Loucy (cell line): Measurements from ENCODE around the gene PDK3.

ENCODE experiments used
- H2AFZ ChIP-seq: fragments of 200-600 bp; sonication (generic); 2 replicates; pipeline ENCODE4 v1.6.0; 2016; ENCODE audit warnings: antibody characterized with exemption, mild to moderate bottlenecking, low read length, moderate library complexity
- H3F3A ChIP-seq: fragments of 200-600 bp; 2 replicates; pipeline ENCODE4 v1.6.0; 2016; ENCODE audit warnings: antibody characterized with exemption, low read depth, mild to moderate bottlenecking
- H3K27me3 ChIP-seq: fragments of 200-600 bp; sonication (generic); 2 replicates; pipeline ENCODE4 v1.6.1; 2014; ENCODE audit warnings: low read length, mild to moderate bottlenecking; ENCODE audit not compliant: insufficient read depth, poor library complexity, severe bottlenecking
- H3K36me3 ChIP-seq: fragments of 200-600 bp; sonication (generic); 2 replicates; pipeline ENCODE4 v1.6.1; 2016; ENCODE audit warnings: low read length; ENCODE audit not compliant: insufficient read depth
- H3K4me1 ChIP-seq: fragments of 200-600 bp; sonication (generic); 2 replicates; pipeline ENCODE4 v1.5.1; 2014; ENCODE audit warnings: low read length, mild to moderate bottlenecking; ENCODE audit not compliant: insufficient read depth, poor library complexity, severe bottlenecking
- H3K4me2 ChIP-seq: fragments of 200-600 bp; sonication (generic); 2 replicates; pipeline ENCODE4 v1.6.0; 2014; ENCODE audit warnings: antibody characterized with exemption, low read length, low read depth, mild to moderate bottlenecking; ENCODE audit not compliant: poor library complexity, severe bottlenecking
- H3K4me3 ChIP-seq: fragments of 200-600 bp; sonication (generic); 2 replicates; pipeline ENCODE4 v1.5.1; 2014; ENCODE audit warnings: low read length, mild to moderate bottlenecking, mixed read lengths; ENCODE audit not compliant: poor library complexity, severe bottlenecking
- H3K79me2 ChIP-seq: fragments of 200-600 bp; sonication (generic); 2 replicates; pipeline ENCODE4 v1.6.1; 2014; ENCODE audit warnings: low read length; ENCODE audit not compliant: insufficient read depth
- H3K9ac ChIP-seq: fragments of 200-600 bp; sonication (generic); 2 replicates; pipeline ENCODE4 v1.6.0; 2014; ENCODE audit warnings: mild to moderate bottlenecking, low read depth, low read length, moderate library complexity; ENCODE audit not compliant: poor library complexity, severe bottlenecking
- H3K9me2 ChIP-seq: fragments of 200-600 bp; sonication (generic); replicated peaks from 2 replicates; pipeline ENCODE4 v1.6.1; 2016; ENCODE audit warnings: low read depth, low read length, mixed read lengths
- H3K9me3 ChIP-seq: fragments of 200-600 bp; sonication (generic); 2 replicates; pipeline ENCODE4 v1.6.1; 2014; ENCODE audit warnings: mild to moderate bottlenecking, antibody characterized with exemption, low read length, low read depth; ENCODE audit not compliant: insufficient read depth
- H4K20me1 ChIP-seq: fragments of 200-600 bp; sonication (generic); 2 replicates; pipeline ENCODE4 v1.6.0; 2014; ENCODE audit warnings: antibody characterized with exemption, low read length, mild to moderate bottlenecking; ENCODE audit not compliant: insufficient read depth, poor library complexity, severe bottlenecking
- EZH2phosphoT487 ChIP-seq: fragments of 200-600 bp; IDR thresholded peaks from 2 replicates; pipeline ENCODE4 v1.6.1; 2018; ENCODE audit warnings: antibody characterized with exemption, mild to moderate bottlenecking, moderate library complexity, borderline replicate concordance
- TF ChIP-seq, protein P1 (sequence below): fragments of 200-600 bp; sonication (generic); conservative IDR thresholded peaks from 2 replicates; pipeline ENCODE4 v1.5.1; 2014; ENCODE audit warnings: mild to moderate bottlenecking, antibody characterized with exemption, low read length

The PDK3 gene

DNA sequence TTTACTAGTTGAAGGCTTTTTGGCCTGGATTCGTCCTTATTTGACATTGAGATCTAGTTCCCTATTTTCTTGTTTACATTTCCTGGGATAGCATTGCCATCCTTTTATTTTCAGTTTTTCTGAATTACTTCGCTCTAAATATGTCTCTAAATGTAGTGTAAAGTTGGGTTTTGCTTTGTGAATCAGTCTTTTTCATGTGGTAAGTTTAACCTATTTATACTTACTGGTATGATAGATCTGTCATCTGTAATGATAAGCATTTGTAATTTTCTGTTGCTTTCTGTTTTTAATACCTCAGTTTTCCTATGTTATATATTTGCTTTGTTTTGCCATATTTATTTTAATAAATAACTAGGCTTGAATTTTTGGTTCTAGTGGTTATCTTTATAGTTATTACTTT lies 6.7 kb downstream of the PDK3 start:
- no peak overlapping the region for H2AFZ ChIP-seq
- peak overlapping the region; percentile 67 for H3K4me2 ChIP-seq
- no peaks in the 10 kb centered on the region for H3K27me3 ChIP-seq
- TF ChIP-seq, protein P1, sequence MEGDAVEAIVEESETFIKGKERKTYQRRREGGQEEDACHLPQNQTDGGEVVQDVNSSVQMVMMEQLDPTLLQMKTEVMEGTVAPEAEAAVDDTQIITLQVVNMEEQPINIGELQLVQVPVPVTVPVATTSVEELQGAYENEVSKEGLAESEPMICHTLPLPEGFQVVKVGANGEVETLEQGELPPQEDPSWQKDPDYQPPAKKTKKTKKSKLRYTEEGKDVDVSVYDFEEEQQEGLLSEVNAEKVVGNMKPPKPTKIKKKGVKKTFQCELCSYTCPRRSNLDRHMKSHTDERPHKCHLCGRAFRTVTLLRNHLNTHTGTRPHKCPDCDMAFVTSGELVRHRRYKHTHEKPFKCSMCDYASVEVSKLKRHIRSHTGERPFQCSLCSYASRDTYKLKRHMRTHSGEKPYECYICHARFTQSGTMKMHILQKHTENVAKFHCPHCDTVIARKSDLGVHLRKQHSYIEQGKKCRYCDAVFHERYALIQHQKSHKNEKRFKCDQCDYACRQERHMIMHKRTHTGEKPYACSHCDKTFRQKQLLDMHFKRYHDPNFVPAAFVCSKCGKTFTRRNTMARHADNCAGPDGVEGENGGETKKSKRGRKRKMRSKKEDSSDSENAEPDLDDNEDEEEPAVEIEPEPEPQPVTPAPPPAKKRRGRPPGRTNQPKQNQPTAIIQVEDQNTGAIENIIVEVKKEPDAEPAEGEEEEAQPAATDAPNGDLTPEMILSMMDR: no peak
- no peak for TF ChIP-seq EZH2phosphoT487
- peak overlapping the region; percentile 51 for H3K4me3 ChIP-seq
- no peaks in the 10 kb centered on the region for H3K36me3 ChIP-seq
- H3K4me1 ChIP-seq: peaks cover 19% of the 10 kb centered on the region
- H3K9me2 ChIP-seq: no peaks in the 10 kb centered on the region
- no peaks in the 10 kb centered on the region for H3F3A ChIP-seq
- peaks cover 75% of the 10 kb centered on the region for H3K79me2 ChIP-seq
- H3K9ac ChIP-seq: no peak overlapping the region
- peaks cover 3% of the 10 kb centered on the region for H4K20me1 ChIP-seq
- H3K9me3 ChIP-seq: no peaks in the 10 kb centered on the region

DNA sequence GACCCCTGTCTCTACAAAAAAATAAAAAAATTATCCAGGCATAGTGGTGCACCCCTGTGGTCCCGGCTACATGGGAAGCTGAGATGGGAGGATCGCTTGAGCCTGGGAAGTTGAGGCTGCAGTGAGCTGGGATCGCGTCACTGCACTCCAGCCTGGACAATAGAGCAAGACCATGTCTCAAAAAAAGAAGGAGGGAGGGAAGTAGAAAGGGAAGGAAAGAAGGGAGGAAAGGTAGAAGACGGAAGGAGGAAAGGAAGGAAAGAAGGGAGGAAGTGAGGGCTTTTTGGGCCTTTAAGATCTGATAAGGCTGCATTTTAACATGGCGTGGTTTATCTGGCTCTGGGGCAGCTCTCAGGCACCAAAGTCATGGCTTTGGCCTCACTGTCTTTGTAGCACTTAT lies 10.4 kb downstream of the PDK3 start:
- H3K9me2 ChIP-seq: no peaks in the 10 kb centered on the region
- H3K79me2 ChIP-seq: peaks cover 77% of the 10 kb centered on the region

DNA sequence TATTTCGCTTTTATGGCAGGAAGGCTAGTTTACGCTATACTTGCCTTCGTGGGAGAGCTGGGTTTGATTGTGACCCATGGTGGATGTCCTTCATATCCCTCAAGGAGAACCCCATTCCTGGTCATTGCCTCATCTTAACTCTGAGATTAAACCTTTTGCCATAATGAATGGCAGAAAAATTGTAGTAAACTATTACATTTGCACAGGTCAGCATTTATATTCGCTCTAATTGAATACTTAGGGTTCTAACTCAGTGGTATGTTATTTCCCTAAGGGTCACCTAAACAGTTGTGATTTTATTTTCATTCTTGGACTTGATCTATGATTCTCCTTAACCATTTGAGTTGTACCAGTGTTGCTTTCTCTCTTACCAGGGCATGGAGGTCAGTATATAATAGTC lies 13.4 kb downstream of the PDK3 start:
- Histone ChIP-seq H3K4me3 (peak overlapping the region; percentile 75), H3K4me1 (peaks cover 28% of the 10 kb centered on the region), H3K79me2 (peaks cover 88% of the 10 kb centered on the region), H3K4me2 (peak overlapping the region; percentile 99), H3K27me3 (no peaks in the 10 kb centered on the region), H3K9me2 (no peaks in the 10 kb centered on the region), H2AFZ (no peak overlapping the region), H3K9ac (peak overlapping the region; percentile 83), H3K36me3 (no peaks in the 10 kb centered on the region), H3F3A (peaks cover 10% of the 10 kb centered on the region; the same call in 1 of the 2 replicates), H4K20me1 (peaks cover 3% of the 10 kb centered on the region), H3K9me3 (no peaks in the 10 kb centered on the region)
- TF ChIP-seq EZH2phosphoT487: no peak
- TF ChIP-seq, protein P1: no peak

More for the DNA sequence above, 10.4 kb downstream of the PDK3 start:
- Histone ChIP-seq H3K9me3 (no peaks in the 10 kb centered on the region), H3K4me1 (peaks cover 17% of the 10 kb centered on the region), H3K9ac (no peak overlapping the region), H3K4me3 (no peak overlapping the region), H3K27me3 (no peaks in the 10 kb centered on the region), H2AFZ (no peak overlapping the region), H3F3A (peaks cover 8% of the 10 kb centered on the region; the same call in 1 of the 2 replicates), H4K20me1 (peaks cover 3% of the 10 kb centered on the region), H3K4me2 (peak overlapping the region; percentile 42), H3K36me3 (no peaks in the 10 kb centered on the region)
- TF ChIP-seq EZH2phosphoT487: no peak
- TF ChIP-seq, protein P1: no peak
